Gastrocnemius medialis (tissue), 4 donors: ENCODE results near the gene FITM1.

Experiments used
- POLR2A ChIP-seq, 2 donors: fragments of 450-650 bp; IDR thresholded peaks; one replicate each; pipeline ENCODE4 v1.6.1; 2017; ENCODE audit warnings: antibody characterized with exemption in 2 of 2, mild to moderate bottlenecking in 2 of 2, moderate library complexity in 2 of 2
- TF ChIP-seq, protein P1 (sequence below), 5 experiments: fragments of 450-650 bp in 3 of 5; fragments of 200-600 bp in 2 of 5; sonication (generic) in 2 of 5; IDR thresholded peaks in 4 of 5; conservative IDR thresholded peaks in 1 of 5; 1 replicate in 4 of 5; 2 replicates in 1 of 5; pipeline ENCODE4 v1.5.1; 2016 to 2019; ENCODE audit warnings: antibody characterized with exemption in 5 of 5, mild to moderate bottlenecking in 3 of 5, moderate library complexity in 3 of 5

DNA sequence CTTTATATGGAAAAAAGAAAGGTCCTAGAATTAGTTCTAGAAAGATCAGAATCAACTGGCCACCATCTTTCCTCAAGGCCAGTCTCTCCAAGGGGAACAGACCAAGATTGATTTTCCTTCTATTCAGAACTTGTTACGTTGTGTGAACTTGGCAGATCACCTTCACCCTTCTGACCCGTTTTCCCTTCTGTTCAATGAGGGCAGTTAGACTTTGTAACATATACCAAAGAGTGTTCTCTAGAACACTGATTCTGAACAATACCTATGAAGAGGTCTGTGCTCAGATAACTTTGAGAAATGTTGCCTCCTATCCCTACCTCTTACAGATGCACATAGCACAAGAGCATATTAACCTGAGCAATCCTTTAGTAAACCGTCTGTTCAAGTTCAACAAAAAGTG is 47.0 kb upstream of the FITM1 start:
- TF ChIP-seq, protein P1, sequence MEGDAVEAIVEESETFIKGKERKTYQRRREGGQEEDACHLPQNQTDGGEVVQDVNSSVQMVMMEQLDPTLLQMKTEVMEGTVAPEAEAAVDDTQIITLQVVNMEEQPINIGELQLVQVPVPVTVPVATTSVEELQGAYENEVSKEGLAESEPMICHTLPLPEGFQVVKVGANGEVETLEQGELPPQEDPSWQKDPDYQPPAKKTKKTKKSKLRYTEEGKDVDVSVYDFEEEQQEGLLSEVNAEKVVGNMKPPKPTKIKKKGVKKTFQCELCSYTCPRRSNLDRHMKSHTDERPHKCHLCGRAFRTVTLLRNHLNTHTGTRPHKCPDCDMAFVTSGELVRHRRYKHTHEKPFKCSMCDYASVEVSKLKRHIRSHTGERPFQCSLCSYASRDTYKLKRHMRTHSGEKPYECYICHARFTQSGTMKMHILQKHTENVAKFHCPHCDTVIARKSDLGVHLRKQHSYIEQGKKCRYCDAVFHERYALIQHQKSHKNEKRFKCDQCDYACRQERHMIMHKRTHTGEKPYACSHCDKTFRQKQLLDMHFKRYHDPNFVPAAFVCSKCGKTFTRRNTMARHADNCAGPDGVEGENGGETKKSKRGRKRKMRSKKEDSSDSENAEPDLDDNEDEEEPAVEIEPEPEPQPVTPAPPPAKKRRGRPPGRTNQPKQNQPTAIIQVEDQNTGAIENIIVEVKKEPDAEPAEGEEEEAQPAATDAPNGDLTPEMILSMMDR (IDR thresholded peaks at IDR 0.05 in 4 of 5, conservative IDR thresholded peaks at IDR 0.05 in 1 of 5) = no peak
- TF ChIP-seq POLR2A (IDR thresholded peaks at IDR 0.05) = no peak
